HUES64 (cell line): Measurements from ENCODE around the gene D2HGDH.
"Not testable (repeated sequence)": the region's sequence is repeated elsewhere in the genome, so short reads cannot be mapped to it uniquely, and the experiment has no call there.

Experiments
- H3K27ac ChIP-seq: 2 replicates; pipeline ENCODE4 v1.7.0; 2013; ENCODE audit warnings: low read depth, low read length, inconsistent platforms
- H3K27me3 ChIP-seq: 2 replicates; pipeline ENCODE4 v1.6.1; 2013; ENCODE audit warnings: mild to moderate bottlenecking, low read length; ENCODE audit not compliant: insufficient read depth
- H3K36me3 ChIP-seq: 2 replicates; pipeline ENCODE4 v1.6.1; 2013; ENCODE audit warnings: mild to moderate bottlenecking, low read length; ENCODE audit not compliant: insufficient read depth
- H3K4me1 ChIP-seq: 2 replicates; pipeline ENCODE4 v1.6.1; 2013; ENCODE audit warnings: mild to moderate bottlenecking, low read length, moderate library complexity; ENCODE audit not compliant: insufficient read depth
- H3K4me3 ChIP-seq: 2 replicates; pipeline ENCODE4 v1.5.1; 2013; ENCODE audit warnings: mild to moderate bottlenecking, low read length, moderate library complexity
- H3K9ac ChIP-seq: 2 replicates; pipeline ENCODE4 v1.6.1; 2013; ENCODE audit warnings: mild to moderate bottlenecking, low read depth, low read length
- H3K9me3 ChIP-seq: 2 replicates; pipeline ENCODE4 v1.6.1; 2013; ENCODE audit warnings: low read depth, low read length; ENCODE audit not compliant: insufficient read depth
- WGBS: fragments of 150-250, 120-280 bp; methylation state at CpG from one replicate; pipeline ENCODE4 v1.1.7; 2013; ENCODE audit warnings: missing lambda C conversion rate; 5-methylcytosine and 5-hydroxymethylcytosine counted together

The D2HGDH gene

DNA sequence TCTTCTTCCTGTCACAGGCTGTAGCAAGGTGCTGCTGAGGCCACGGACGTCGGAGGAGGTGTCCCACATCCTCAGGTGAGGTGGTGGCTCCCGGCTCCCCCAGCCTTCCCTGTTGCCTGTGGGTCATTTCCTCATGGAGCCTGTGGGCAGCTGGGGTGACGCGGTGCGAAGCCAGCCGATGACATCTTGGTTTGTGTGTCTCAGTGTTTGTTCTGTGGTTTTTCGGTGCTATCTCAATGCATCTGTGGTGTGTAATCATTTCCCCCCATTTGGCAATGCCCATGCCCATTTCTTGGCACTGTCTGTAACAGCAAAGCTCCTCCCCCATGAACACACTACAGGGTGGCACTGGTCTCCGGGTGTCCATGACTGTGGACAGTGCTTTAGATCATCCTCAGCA is 6.6 kb downstream of the D2HGDH start:
- Histone ChIP-seq H3K4me3 (no peak overlapping the region), H3K9ac (no peak overlapping the region), H3K27ac (no peak overlapping the region), H3K9me3 (no peaks in the 10 kb centered on the region), H3K4me1 (no peaks in the 10 kb centered on the region), H3K36me3 (peaks cover 13% of the 10 kb centered on the region), H3K27me3 (no peaks in the 10 kb centered on the region)
- WGBS = 99% methylated on average over 10 of the region's 10 CpGs

DNA sequence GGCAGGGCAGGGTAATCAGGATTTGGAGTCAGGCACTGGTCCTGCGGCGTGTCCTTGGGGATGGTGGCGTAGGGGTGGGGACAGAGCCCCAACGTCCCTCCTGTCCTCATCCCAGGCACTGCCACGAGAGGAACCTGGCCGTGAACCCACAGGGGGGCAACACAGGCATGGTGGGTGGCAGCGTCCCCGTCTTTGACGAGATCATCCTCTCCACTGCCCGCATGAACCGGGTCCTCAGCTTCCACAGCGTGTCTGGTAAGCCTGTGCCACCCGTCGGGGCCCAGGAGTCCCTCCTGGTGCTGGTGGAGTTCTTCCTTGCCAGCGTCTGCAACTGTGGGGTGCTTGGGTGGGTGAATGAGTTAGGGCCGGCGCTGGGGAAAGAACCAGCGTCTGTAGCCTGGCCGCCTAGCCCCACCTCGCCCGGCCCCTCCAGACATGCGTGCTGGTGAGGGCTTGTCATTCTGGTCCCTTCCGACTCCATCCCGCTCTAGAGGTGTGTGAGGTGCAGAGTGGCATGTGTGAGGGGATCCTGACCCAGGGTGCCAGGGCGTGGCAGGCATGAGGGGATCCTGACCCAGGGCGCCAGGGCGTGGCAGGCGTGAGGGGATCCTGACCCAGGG is 8.0 kb downstream of the D2HGDH start:
- no peak overlapping the region for H3K9ac ChIP-seq
- no peaks in the 10 kb centered on the region for H3K9me3 ChIP-seq
- no peak overlapping the region for H3K4me3 ChIP-seq
- no peak overlapping the region for H3K27ac ChIP-seq
- no peaks in the 10 kb centered on the region for H3K27me3 ChIP-seq
- H3K4me1 ChIP-seq = no peaks in the 10 kb centered on the region
- peaks cover 13% of the 10 kb centered on the region for H3K36me3 ChIP-seq
- 95% methylated on average over 28 of the region's 28 CpGs for WGBS

DNA sequence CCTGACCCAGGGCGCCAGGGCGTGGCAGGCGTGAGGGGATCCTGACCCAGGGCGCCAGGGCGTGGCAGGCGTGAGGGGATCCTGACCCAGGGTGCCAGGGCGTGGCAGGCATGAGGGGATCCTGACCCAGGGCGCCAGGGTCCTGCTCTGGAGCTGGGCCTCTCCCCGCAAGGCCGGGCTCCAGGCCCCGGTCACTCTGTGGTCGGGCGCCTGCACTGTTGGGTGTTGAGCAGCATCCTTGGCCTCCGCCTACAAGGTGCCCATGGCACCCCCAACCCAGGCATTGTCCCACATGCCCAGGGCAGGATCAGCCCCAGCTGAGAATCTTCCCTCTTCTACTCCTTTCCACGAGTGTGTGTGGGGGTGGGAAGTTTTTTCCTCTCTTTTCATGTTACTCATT is 8.6 kb downstream of the D2HGDH start:
- H3K9ac ChIP-seq, H3K4me1 ChIP-seq, H3K9me3 ChIP-seq, H3K4me3 ChIP-seq, H3K27me3 ChIP-seq, H3K27ac ChIP-seq: not testable (repeated sequence)
- 96% methylated on average over 14 of the region's 15 CpGs for WGBS
- H3K36me3 ChIP-seq = peaks cover 13% of the 10 kb centered on the region

DNA sequence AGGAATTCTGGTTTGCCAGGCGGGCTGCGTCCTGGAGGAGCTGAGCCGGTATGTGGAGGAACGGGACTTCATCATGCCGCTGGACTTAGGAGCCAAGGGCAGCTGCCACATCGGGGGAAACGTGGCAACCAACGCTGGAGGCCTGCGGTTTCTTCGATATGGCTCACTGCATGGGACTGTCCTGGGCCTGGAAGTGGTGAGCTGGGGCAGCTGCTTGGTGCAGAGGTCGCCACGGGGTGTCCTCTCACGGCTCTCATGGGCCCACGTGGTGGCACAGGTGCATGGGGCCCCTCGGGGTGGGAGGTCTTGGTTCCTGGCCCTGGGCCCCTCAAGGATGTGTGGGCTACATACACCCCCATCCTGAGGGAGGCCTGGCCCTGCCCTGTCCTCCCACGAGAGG is 9.2 kb downstream of the D2HGDH start:
- Histone ChIP-seq H3K27ac (no peak overlapping the region), H3K4me1 (no peaks in the 10 kb centered on the region), H3K36me3 (peaks cover 13% of the 10 kb centered on the region), H3K4me3 (no peak overlapping the region), H3K9me3 (no peaks in the 10 kb centered on the region), H3K9ac (no peak overlapping the region), H3K27me3 (no peaks in the 10 kb centered on the region)
- 93% methylated on average over 16 of the region's 16 CpGs for WGBS

DNA sequence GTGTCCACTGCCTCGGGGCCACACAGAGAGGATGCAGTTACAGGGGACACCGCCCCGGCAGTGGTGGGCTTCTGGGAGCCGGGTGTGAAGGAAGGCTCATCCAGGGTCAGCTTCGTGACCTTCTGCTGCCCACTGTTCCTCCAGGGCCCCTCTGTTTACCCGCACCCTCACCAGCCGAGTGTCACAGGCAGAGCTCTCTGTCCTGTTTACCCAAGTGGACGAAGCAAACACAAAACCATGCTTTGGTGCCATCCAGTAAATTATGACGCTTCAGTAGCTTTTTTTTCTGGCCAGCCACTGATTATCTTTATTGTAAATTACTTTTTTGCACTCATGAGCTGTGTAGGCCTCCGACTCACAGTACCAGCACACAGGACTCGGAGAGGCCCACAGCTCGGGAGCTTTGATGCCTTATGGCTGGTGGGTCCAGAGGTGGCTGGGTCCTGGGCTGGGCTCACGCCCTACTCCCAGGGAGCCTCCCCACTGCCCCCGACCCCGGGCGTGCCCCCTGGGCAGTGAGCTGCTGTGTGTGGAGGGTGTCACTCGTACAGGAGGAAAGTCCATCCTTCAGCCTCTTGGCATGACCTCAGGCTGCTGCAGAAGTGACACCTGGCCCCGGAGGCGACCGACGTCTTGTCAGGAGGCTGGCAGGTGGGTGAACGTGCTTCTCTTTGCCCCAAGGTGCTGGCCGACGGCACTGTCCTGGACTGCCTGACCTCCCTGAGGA is 9.8 kb downstream of the D2HGDH start:
- WGBS = 95% methylated on average over 24 of the region's 24 CpGs
- Histone ChIP-seq H3K27ac (no peak overlapping the region), H3K36me3 (peaks cover 13% of the 10 kb centered on the region), H3K4me3 (no peak overlapping the region), H3K9me3 (no peaks in the 10 kb centered on the region), H3K4me1 (no peaks in the 10 kb centered on the region), H3K27me3 (no peaks in the 10 kb centered on the region), H3K9ac (no peak overlapping the region)

DNA sequence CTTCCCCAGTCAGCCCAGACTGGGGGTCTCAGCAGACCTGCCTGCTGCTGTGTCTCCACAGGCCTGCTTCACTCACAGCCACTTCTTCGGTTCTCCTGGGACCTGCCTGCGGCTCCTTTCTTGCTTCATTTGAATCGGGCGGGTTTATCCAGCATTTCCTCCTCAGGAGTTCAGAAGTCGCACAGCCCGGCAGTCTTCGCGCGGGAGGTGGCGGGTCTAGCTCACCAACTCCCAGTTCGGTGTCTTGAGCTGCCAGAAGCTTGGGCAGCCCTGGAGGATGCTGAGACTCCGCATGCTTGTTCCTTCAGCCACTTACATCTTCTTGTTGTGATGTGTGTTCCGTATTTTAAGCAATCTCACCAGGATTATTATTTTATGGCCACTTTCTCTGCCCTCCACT is 10.8 kb downstream of the D2HGDH start:
- WGBS = 97% methylated on average over 13 of the region's 13 CpGs
- peaks cover 13% of the 10 kb centered on the region for H3K36me3 ChIP-seq
- no peak overlapping the region for H3K27ac ChIP-seq
- no peak overlapping the region for H3K9ac ChIP-seq
- no peak overlapping the region for H3K4me3 ChIP-seq
- H3K9me3 ChIP-seq = no peaks in the 10 kb centered on the region
- H3K4me1 ChIP-seq = no peaks in the 10 kb centered on the region
- no peaks in the 10 kb centered on the region for H3K27me3 ChIP-seq

DNA sequence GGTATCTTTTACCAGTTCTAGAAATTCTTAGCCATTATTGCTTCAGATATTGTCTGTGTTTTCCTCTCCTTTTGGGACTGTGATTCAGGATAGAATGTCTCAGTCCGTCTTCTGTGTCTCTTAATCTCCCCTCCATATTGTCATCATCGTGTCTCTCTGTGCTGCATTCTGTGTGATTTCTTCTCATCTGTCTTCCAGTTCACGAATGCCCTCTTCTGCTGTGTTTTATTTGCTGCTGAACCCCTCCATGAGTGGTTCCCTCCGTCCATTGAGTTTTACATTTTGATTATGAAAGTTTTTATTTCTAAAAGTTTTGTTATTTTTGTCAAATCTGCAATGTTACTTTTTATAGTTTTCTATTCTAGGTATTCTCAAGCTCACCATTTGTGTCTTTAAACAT is 11.7 kb downstream of the D2HGDH start:
- Histone ChIP-seq H3K9me3 (no peaks in the 10 kb centered on the region), H3K36me3 (peaks cover 13% of the 10 kb centered on the region), H3K9ac (no peak overlapping the region), H3K4me3 (no peak overlapping the region), H3K4me1 (no peaks in the 10 kb centered on the region), H3K27me3 (no peaks in the 10 kb centered on the region), H3K27ac (no peak overlapping the region)
- 94% methylated on average over 3 of the region's 4 CpGs for WGBS

DNA sequence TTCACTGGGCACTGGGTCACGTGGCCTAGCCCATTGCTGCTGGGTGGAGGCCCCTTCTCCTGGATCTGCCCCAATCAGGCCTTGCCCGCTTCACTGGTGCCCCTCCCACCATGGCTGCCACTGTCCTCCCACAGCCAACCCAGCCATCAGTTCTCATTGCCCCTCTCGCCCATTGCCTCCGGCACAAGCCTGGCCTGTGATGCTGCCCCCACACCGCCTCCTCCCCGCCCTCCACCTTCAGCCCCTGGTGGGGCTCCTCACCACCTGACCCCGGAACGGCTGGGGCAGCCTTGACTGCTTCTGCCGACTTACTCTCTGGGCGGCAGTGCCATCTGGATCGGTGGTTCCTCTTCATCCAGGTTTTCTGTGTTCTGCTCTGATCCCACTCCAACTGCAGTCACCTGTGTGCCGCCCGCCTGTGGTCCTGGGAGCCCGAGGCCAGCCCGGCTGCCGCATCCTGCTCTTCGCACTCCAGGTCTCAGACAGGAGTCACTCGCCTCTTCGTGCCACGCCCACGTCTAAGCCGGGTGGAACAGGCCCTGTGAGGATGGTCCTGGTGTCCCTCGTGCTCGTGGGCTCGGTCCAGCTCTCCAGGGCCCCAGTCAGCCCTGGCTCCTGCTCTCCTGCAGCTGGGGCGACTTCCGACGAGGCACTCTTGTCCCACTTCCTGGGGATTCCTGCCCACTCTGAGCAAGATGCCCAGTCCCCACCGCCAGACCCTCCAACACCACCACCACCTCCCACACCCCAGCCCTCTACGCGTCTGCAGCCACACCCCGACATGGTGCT is 14.2 kb downstream of the D2HGDH start:
- H3K9ac ChIP-seq = no peak overlapping the region
- H3K4me3 ChIP-seq = no peak overlapping the region
- H3K4me1 ChIP-seq = no peaks in the 10 kb centered on the region
- H3K9me3 ChIP-seq = no peaks in the 10 kb centered on the region
- no peak overlapping the region for H3K27ac ChIP-seq
- 94% methylated on average over 32 of the region's 32 CpGs for WGBS
- H3K27me3 ChIP-seq = no peaks in the 10 kb centered on the region
- H3K36me3 ChIP-seq = peaks cover 16% of the 10 kb centered on the region

DNA sequence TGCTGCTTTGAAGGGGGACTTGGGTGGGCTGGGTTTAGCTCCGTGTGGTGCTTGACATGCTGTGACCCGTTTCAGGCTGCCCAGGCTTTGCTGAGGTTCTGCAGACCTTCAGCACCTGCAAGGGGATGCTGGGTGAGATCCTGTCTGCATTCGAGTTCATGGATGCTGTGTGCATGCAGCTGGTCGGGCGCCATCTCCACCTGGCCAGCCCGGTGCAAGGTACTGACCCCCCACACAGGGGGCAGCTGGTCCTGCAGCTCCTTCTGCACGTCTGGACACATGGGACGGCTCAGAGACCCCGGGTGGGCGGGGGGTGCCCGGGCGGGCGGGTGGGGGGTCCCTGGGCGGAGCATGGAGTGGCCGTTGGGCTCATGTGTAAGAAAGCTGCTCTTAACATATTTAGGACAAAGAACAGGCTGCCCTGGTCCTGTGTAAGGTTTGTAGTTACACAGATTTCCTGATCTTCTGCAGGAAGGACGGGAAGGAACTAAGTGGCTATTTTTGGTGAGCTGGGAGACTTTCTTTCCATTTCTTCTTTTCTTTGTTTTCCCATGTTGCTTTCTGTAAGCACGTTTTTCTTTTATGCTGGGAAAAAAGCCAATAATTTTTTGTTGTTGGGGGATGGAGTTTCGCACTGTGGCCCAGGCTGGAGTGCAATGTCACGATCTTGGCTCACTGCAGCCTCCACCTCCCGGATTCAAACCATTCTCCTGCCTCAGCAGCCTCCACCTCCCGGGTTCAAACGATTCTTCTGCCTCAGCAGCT is 15.8 kb downstream of the D2HGDH start:
- no peak overlapping the region for H3K27ac ChIP-seq

DNA sequence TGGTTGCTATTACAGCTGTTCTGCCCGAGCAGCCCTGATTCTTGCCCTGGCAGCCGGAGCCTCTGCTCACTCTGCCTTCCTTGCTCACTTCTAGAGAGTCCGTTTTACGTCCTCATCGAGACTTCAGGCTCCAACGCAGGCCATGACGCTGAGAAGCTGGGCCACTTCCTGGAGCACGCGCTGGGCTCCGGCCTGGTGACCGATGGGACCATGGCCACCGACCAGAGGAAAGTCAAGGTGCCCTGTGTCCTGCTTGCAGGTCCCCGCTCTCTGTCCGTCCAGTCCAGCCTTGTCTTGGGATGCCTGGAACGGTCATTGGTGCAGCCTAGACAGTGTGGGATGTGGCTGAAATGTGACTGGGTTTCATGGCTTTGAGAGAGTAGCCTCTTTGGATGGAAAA is 16.7 kb downstream of the D2HGDH start:
- H3K9me3 ChIP-seq = no peaks in the 10 kb centered on the region
- H3K36me3 ChIP-seq = peaks cover 9% of the 10 kb centered on the region
- no peaks in the 10 kb centered on the region for H3K4me1 ChIP-seq
- H3K4me3 ChIP-seq = no peak overlapping the region
- H3K27me3 ChIP-seq = no peaks in the 10 kb centered on the region
- 95% methylated on average over 15 of the region's 15 CpGs for WGBS
- H3K27ac ChIP-seq = no peak overlapping the region
- no peak overlapping the region for H3K9ac ChIP-seq

More for the DNA sequence above, 15.8 kb downstream of the D2HGDH start:
- no peaks in the 10 kb centered on the region for H3K9me3 ChIP-seq
- H3K4me1 ChIP-seq = no peaks in the 10 kb centered on the region
- no peak overlapping the region for H3K4me3 ChIP-seq
- no peak overlapping the region for H3K9ac ChIP-seq
- H3K36me3 ChIP-seq = peaks cover 6% of the 10 kb centered on the region; the same call in 1 of the 2 replicates
- H3K27me3 ChIP-seq = no peaks in the 10 kb centered on the region
- WGBS = 93% methylated on average over 19 of the region's 22 CpGs

DNA sequence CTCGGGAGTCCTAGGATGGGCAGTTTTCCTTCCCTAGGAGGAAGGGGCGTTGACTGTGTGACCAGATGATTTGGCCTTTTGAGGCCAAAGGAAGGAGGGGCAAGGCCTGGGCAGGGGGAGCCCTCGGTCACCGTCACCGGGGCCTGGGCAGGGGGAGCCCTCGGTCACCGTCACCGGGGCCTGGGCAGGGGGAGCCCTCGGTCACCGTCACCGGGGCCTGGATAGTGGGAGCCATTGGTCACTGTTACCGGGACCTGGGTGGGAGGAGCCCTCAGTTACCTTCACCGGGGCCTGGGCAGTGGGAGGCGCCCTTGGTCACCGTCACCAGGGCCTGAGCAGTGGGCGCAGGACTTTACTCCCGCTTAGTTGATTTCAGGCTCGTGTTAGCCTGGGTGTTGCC is 17.3 kb downstream of the D2HGDH start:
- no peak overlapping the region for H3K9ac ChIP-seq
- no peaks in the 10 kb centered on the region for H3K27me3 ChIP-seq
- H3K9me3 ChIP-seq = no peaks in the 10 kb centered on the region
- no peak overlapping the region for H3K4me3 ChIP-seq
- no peaks in the 10 kb centered on the region for H3K4me1 ChIP-seq
- peaks cover 10% of the 10 kb centered on the region for H3K36me3 ChIP-seq
- WGBS = 94% methylated on average over 18 of the region's 18 CpGs
- no peak overlapping the region for H3K27ac ChIP-seq
